GM19395 (cell line): Measurements from ENCODE around the gene TBC1D3.
"Not testable (repeated sequence)": the region's sequence is repeated elsewhere in the genome, so short reads cannot be mapped to it uniquely, and the experiment has no call there.

Source experiments
- ATAC-seq: cut with Tn5 transposase; IDR thresholded peaks from one replicate; pipeline ENCODE4 v1.9.1; 2021; ENCODE audit warnings: mild to moderate bottlenecking, moderate library complexity; ENCODE audit not compliant: unreplicated experiment

TBC1D3 gene

GRCh38 chr17:38192455-38192854 lies at the start of gene TBC1D3:
Gene TBC1D3 (minus strand): TSS chr17:38192555. CDS start chr17:38191029, 1,526 bp downstream.
- ATAC-seq: not testable (repeated sequence)

GRCh38 chr17:38232790-38233189 lies 40.4 kb upstream of the TBC1D3 start:
- ATAC-seq: not testable (repeated sequence)

- ATAC-seq: not testable (repeated sequence)
Measured at GRCh38 chr17:38225844-38226495, 33.6 kb upstream of the TBC1D3 start.

GRCh38 chr17:38220867-38221266 lies 28.5 kb upstream of the TBC1D3 start:
- not testable (repeated sequence) for ATAC-seq

GRCh38 chr17:38200271-38200670 lies 7.9 kb upstream of the TBC1D3 start:
- ATAC-seq: not testable (repeated sequence)

GRCh38 chr17:38134860-38135259 lies 57.5 kb downstream of the TBC1D3 start:
- ATAC-seq: not testable (repeated sequence)
